Amniotic stem cell (primary cell): ENCODE data around the gene SAP30L.

Source experiments
- DNase-seq: peaks from one replicate; lab custom pipeline; 2025; lab: John Stamatoyannopoulos, UW

The SAP30L gene

GRCh38 chr5:154466147-154466546, 20.4 kb downstream of the SAP30L start:
- DNase-seq, result no peak

DNA sequence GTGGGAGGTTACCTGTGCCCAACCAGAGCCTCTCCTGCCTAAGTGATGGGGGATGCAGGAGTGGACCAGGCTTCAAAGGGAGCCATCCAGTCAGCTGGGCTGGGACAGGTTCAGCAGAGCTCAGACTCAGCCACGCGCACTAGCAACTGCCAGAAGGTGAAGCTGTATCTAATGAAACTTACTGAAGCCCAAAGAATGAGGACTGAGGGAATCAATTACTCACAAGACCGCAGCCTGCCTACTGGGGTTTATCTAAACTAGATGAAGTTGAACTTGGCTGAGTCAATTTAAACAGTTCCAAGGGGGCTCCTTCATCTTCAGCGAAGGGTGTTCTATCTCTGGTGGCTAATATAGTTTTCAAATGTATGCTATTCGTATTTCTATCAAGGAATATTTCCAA, 20.9 kb downstream of the SAP30L start:
- DNase-seq, result no peak

- peak; percentile 31 for DNase-seq
Measured at GRCh38 chr5:154467655-154468354, 22.0 kb downstream of the SAP30L start.

- DNase-seq, result no peak
Measured at GRCh38 chr5:154470137-154470536, 24.3 kb downstream of the SAP30L start.

- DNase-seq, result no peak
Measured at GRCh38 chr5:154470947-154471870, 25.4 kb downstream of the SAP30L start.

- no peak for DNase-seq
Measured at GRCh38 chr5:154472871-154473580, 27.2 kb downstream of the SAP30L start.

DNA sequence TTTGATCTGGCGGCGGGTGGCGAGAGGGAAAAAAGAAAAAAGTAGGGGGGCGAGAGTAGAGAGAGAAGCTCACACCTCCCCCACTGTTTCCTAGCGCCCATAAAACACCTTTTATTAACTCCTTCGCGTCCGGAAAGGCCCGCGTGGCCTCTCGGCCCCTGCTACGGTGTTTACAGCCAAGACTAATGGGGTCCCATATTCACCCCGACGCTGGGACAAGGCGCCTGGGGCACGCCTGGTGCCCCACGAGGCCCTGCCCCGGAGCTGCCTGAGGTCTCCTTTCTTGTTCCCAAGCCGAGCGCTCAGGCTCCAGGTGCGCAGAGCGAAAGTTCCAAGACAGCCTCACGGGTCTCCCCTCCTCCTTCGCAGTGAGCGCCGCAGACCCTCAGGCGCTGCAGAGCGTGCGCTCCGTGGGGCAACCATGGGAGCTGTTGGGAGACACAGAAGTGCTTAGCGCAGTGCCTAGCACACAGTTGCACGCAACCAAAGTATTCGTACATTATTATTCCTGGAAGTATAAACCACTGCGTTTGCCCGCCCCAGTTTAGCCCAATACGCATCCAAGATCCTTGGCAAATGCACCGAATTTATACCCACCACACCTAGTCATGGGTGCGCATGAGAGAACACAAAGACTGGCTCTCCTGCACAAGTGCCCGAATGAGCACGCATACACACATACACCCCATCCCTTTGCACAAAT, 27.9 kb downstream of the SAP30L start:
- no peak for DNase-seq

DNA sequence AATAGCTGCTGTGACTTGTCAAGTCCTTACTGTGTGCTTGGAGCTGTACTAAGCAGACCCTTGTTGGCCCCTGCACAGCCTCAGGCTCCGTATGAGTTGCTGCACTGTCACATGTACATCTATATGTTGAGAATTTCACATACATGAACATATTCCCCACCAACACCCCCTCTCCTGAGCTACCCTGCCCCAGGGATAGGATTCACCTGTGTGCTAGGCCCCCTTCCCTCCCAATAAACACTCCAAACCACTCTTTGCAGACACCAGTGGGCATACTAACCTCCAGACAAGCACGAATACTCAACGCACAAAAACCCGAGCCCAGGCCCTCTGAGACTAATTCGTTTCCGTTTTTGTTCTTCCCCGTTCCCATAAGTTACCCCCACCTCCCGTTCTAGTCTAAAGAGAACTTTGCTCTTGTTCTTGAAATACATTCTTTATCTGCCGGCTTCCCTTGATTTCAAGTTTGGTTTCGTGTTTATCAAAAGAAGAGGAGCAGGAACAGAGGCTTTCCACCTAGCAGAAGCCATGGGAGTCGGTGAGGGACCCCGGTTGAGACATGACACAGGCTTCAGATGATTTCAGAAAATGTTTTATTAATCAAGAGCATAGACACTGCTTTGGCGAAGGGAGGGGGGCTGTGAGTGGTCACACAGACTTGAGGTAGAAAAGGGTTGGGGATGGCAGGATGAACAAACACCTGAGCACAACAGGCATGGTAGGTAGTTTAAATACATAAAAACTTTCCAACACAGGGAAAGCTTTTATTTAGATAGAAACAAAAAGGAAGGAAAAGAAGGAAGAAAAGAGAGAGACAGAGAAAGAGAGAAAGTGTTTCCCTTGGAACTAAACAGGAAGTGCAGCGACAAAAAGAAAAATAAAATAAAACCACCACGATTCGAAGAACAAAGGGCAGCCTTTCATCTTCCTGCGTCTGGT, 28.9 kb downstream of the SAP30L start:
- DNase-seq, result no peak

- no peak for DNase-seq
Measured at GRCh38 chr5:154475591-154476353, 30.0 kb downstream of the SAP30L start.

DNA sequence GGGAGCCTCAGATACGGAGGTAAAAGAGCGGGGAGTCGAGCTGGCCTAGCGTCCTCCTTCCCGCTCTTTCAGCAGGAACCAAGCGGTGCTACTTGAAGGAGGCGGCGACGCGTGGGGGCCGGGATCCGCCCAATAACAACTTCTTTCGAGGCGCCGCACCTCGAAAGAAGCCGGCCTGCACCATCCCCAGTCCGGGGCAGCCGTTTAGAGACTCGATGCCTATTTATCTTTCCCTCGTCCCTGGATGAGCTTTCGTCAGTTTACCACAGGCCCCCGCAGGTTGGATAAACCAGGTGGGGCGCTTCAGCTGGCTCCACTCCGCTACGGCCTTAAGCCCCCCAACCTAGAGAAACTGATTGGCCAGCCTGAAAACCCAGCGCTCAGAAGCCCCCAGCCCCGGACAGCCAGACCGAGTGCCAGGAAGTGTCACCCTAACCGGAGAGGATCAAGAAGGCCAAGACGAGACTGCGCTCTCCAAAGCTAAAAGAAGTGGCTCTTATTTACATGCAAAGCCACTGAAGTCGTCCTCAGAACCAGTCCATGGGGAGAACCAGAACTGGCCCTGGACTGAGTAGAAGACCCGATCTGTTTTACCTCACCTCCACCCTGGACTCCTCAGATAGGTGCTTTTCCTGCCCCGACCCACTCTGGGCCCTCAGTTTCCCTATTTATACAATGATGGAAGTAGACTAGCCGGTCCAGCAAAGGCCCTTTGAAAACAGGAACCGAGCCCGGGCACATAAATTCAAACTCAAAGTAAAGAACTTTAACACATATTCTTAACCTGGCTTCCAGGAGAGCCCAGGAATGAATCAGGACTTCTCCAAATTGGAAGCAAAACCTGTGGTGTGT, 30.8 kb downstream of the SAP30L start:
- no peak for DNase-seq

DNA sequence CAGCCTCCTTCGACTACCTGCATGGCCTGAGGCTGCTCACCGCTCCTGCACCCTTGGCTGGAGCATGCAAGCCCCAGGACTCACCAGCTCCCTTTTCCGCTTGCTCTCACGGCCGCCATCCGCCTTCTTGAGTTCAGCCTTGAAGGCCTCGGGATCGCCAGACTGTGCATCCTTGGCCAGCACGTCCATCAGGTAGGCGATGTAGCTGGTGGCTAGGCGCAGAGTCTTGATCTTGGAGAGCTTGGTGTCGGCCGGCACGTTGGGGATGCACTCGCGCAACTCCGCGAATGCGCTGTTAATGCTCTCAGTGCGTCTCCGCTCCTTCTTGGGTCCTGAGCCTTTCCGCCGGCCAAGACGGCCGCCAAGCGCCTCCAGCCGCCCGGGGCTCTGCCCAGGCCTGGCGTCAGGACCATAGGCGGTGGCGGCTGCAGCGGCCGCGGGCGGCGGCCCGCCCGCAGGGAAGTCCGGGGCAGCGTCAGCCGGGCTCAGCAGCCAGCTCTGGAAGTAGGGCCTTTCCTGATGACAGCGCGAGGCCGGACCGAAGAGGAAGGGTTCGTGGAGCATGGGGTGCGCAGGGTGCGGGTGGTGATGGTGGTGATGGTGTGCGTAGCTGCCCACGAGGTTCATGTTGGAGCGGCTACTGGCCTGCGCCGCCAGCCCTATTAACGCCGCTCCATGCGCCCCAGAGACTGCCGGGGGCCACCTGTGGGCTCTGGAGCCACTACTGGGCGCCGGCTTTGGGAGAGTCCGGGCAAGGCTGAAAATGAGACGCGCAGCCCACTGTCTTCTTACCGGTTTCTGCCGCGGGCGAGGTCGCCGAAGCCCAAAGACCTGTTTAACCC, 31.8 kb downstream of the SAP30L start:
- DNase-seq, result no peak

- DNase-seq, result no peak
Measured at GRCh38 chr5:154478224-154478565, 32.4 kb downstream of the SAP30L start, which contains the start of gene HAND1. Gene HAND1, minus strand, starts transcription at chr5:154478227. Its CDS starts 219 bp downstream, at chr5:154478008.

- DNase-seq, result no peak
Measured at GRCh38 chr5:154478752-154479159, 33.0 kb downstream of the SAP30L start.

DNA sequence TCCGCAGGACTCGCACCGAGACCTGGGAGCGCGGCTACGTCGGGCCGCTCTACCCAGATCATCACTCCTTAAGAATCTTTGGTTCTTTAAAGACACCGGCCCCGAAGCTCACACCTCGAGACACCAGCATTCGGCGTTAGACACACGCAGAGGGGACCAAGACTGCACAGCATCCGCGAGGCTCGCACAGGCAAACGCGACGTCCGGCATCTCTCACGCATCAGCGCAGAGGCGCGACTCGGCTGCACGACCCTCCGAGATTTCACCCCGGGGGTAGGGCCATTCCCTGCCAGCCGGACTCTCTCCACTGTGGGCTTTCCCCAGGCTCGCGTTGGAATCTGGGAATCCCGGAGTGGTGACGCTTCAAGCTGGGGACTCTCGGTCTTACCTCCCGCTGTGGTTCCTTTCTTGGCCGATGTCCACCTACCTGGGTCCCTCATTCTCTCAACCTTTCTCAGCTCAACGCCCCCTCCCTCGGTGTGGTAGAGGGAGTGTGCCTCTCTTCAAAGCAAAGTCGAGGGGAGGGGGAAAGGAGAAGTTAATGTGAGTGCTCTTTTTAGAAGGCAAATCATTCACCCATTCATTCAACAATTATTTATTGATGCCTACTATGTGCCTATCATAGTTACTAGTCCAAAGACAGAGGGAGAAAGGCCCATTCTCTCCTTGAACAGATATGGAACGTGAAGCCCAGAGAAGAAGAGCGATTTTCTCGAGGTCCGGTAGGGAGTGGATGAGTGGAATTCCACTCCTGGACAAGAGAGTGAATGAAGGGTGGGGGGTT, 33.6 kb downstream of the SAP30L start:
- no peak for DNase-seq

DNA sequence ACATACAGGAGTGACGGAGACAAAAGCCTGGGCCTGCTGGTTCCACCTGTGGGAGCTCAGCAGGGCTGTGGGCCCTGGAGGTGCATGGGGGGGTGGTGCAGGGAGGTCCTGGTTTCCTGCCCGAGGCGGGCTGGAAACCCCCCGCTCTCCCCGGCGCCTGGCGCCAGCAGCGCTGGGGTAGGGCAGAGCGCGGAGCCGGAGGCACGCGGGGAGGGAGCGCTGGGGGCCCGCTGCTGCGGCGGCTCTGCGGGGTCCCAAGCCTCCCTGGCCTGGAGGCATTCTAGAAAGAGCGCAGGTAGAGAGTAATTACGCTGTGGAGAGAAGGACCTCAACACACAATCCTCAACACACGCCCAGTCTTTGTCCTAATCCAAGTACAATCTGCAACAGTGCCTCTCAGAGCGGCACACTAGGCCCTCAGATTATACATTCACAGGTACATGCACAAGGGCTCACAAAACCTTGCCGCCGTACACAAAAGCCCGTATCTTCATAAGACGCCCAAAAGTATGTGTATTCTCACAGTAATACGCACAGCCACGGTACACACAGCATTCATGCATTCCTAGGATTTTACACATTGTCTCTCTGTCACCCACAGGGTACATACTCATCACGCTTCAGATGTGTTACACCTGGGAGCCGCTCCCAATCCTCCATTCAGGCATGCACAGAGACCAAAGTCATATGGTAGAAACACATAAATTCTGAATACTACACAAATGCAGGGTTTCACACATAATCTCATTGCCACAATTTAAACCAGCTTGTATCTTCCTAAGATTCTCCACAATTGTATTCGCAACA, 34.4 kb downstream of the SAP30L start:
- no peak for DNase-seq

- no peak for DNase-seq
Measured at GRCh38 chr5:154480847-154481246, 35.0 kb downstream of the SAP30L start.
